Fibroblast of mammary gland (primary cell): ENCODE data around the gene EMC6.

Source experiments
- DNase-seq: peaks from one replicate; pipeline ENCODE4 v3.0.0-alpha.2; 2010; ENCODE audit warnings: low read depth
- H3K4me3 ChIP-seq: 2 replicates; pipeline ENCODE4 v1.5.1; 2011; ENCODE audit warnings: low read depth, mild to moderate bottlenecking, low read length, moderate library complexity; ENCODE audit not compliant: control insufficient read depth
- CTCF ChIP-seq: conservative IDR thresholded peaks from 2 replicates; pipeline ENCODE4 v1.5.1; 2011; ENCODE audit warnings: low read depth, low read length, inconsistent platforms; ENCODE audit not compliant: control insufficient read depth, insufficient read depth

Gene EMC6

GRCh38 chr17:3632287-3632686 is 36.3 kb upstream of the EMC6 start:
- no peak overlapping the region for H3K4me3 ChIP-seq
- no peak for DNase-seq
- no peak for TF ChIP-seq CTCF

GRCh38 chr17:3635474-3636153 is 33.0 kb upstream of the EMC6 start:
- DNase-seq = no peak

GRCh38 chr17:3636154-3636907 is 32.3 kb upstream of the EMC6 start, which contains the start of the genes CTNS and SHPK:
Gene CTNS (plus strand): TSS chr17:3636760. CDS start chr17:3640207, 3,447 bp downstream.
Gene SHPK (minus strand): TSS chr17:3636250. CDS start chr17:3636219, 31 bp downstream.
- H3K4me3 ChIP-seq = peak within 1 kb of the TSS; percentile 82
- peak; percentile 92 for DNase-seq
- no peak for TF ChIP-seq CTCF

More at GRCh38 chr17:3635474-3636153, 33.0 kb upstream of the EMC6 start:
- no peak for TF ChIP-seq CTCF
- peak overlapping the region; percentile 82 for H3K4me3 ChIP-seq

- DNase-seq = no peak
- no peak for TF ChIP-seq CTCF
- peak overlapping the region; percentile 82 for H3K4me3 ChIP-seq
These were observed 31.7 kb upstream of the EMC6 start for GRCh38 chr17:3636908-3637373.

- H3K4me3 ChIP-seq = no peak overlapping the region
- DNase-seq = peak; percentile 42
- TF ChIP-seq CTCF = no peak
These were observed 28.5 kb upstream of the EMC6 start for GRCh38 chr17:3639981-3640596.

GRCh38 chr17:3641014-3641413 is 27.6 kb upstream of the EMC6 start:
- no peak overlapping the region for H3K4me3 ChIP-seq
- no peak for DNase-seq
- no peak for TF ChIP-seq CTCF
